Stimulated activated CD8-positive, alpha-beta memory T cell treated with anti-CD3 and anti-CD28 coated beads, Interleukin-4, amount 100 ng/mL, for 48 hours (primary cell): ENCODE measurements around the gene RNASE7.
"Not testable (repeated sequence)": the region's sequence is repeated elsewhere in the genome, so short reads cannot be mapped to it uniquely, and the experiment has no call there.

ENCODE experiments used
- DNase-seq: peaks from one replicate; pipeline ENCODE4 v3.0.0-alpha.2; 2020

RNASE7 gene

GRCh38 chr14:21041676-21042433, at the start of gene RNASE7:
Gene RNASE7, plus strand, starts transcription at chr14:21042362. Its CDS starts 631 bp downstream, at chr14:21042993.
- DNase-seq: no peak

GRCh38 chr14:20996521-20996920, 45.6 kb upstream of the RNASE7 start:
- no peak for DNase-seq

- no peak for DNase-seq
Measured at GRCh38 chr14:20997115-20997514, 45.0 kb upstream of the RNASE7 start.

- no peak for DNase-seq
Measured at GRCh38 chr14:20997564-20997963, 44.6 kb upstream of the RNASE7 start.

- no peak for DNase-seq
Measured at GRCh38 chr14:20998139-20998538, 44.0 kb upstream of the RNASE7 start.

GRCh38 chr14:20998674-20999366, 43.3 kb upstream of the RNASE7 start, which contains the start of gene SLC39A2:
Gene SLC39A2, plus strand, starts transcription at chr14:20999293. Its CDS starts 154 bp downstream, at chr14:20999447.
- no peak for DNase-seq

GRCh38 chr14:20999591-20999990, 42.6 kb upstream of the RNASE7 start:
- no peak for DNase-seq

- DNase-seq: no peak
Measured at GRCh38 chr14:21001218-21001617, 40.9 kb upstream of the RNASE7 start.

- no peak for DNase-seq
Measured at GRCh38 chr14:21003788-21004346, 38.3 kb upstream of the RNASE7 start.

- DNase-seq: not testable (repeated sequence)
Measured at GRCh38 chr14:21009721-21010120, 32.4 kb upstream of the RNASE7 start.

- DNase-seq: no peak
Measured at GRCh38 chr14:21011136-21011535, 31.0 kb upstream of the RNASE7 start.

- DNase-seq: peak; percentile 91
Measured at GRCh38 chr14:21014761-21015190, 27.4 kb upstream of the RNASE7 start.

- DNase-seq: no peak
Measured at GRCh38 chr14:21015312-21015711, 26.9 kb upstream of the RNASE7 start.

GRCh38 chr14:21016413-21017190, 25.6 kb upstream of the RNASE7 start:
- no peak for DNase-seq

GRCh38 chr14:21017528-21018245, 24.5 kb upstream of the RNASE7 start:
- no peak for DNase-seq

GRCh38 chr14:21018286-21018685, 23.9 kb upstream of the RNASE7 start:
- DNase-seq: no peak

- DNase-seq: no peak
Measured at GRCh38 chr14:21018781-21019180, 23.4 kb upstream of the RNASE7 start.

GRCh38 chr14:21019366-21019765, 22.8 kb upstream of the RNASE7 start:
- no peak for DNase-seq

- no peak for DNase-seq
Measured at GRCh38 chr14:21020977-21021545, 21.1 kb upstream of the RNASE7 start.

GRCh38 chr14:21022686-21023085, 19.5 kb upstream of the RNASE7 start:
- DNase-seq: no peak

GRCh38 chr14:21023174-21023573, 19.0 kb upstream of the RNASE7 start:
- DNase-seq: no peak
